Measurements from ENCODE around the gene EFNB1.
"Not testable (repeated sequence)": the region's sequence is repeated elsewhere in the genome, so short reads cannot be mapped to it uniquely, and the experiment has no call there.

The EFNB1 gene

DNA sequence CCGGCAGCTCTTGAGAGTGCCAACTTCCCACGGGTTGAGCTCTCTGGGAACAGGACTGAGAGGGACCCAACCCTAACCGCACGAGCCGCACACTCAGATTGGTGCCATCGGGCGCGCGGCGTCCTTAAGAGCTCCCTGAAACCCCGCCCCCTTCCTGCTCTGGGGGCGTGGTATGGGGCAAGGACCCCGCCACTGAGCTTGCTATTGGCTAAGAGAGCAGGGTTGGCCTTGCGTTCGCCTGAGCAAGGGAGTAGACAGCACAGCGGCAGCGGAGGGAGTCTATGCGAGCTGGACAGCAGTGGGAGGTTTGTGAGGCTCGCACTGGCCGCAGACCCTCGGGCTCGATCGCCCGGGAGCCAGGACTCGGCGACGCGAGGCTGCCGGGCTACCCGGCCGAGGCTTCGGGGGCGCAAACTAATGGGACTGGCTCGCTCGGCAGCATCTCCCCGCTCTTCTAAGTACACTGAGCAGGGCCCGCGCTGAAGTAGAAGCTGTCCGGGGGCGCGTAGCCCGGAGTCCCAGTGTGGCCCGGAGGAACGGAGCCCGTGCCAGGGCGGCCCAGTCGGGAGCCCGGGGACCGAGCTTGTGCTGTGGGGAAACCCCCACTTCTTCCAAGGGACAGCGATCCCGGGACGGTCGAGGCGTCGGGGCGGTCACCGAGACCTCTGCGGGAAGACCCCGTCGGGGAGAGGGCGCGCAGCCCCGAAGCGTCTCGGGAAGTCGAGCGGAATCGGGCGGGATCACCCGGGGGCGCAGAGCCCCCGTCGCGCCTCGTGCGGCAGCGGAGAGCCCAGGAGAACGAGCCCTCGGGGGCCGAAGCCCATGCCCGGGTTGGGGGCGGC is at the start of gene EFNB1:
EFNB1 (plus strand) TSS at position 282 of the 842 bp plus-strand sequence. CDS start 756 bp downstream, outside the sequence.
- DNase-seq (ENCODE audit: low read depth): peak; percentile 95

DNA sequence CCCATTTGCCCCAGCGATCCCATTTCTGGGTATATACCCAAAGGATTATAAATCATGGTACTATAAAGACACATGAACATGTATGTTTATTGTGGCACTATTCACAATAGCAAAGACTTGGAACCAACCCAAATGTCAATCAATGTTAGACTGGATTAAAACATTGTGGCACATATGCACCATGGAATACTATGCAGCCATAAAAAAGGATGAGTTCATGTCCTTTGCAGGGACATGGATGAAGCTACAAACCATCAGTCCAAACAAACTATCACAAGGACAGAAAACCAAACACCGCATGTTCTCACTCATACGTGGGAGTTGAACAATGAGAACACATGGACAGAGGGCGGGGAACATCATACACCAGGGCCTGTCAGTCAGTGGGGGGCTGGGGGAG is 47.5 kb upstream of the EFNB1 start:
- DNase-seq (ENCODE audit: low read depth): not testable (repeated sequence)

- no peak for DNase-seq (ENCODE audit: low read depth)
Measured at GRCh38 chrX:68784816-68785215, 44.0 kb upstream of the EFNB1 start.

DNA sequence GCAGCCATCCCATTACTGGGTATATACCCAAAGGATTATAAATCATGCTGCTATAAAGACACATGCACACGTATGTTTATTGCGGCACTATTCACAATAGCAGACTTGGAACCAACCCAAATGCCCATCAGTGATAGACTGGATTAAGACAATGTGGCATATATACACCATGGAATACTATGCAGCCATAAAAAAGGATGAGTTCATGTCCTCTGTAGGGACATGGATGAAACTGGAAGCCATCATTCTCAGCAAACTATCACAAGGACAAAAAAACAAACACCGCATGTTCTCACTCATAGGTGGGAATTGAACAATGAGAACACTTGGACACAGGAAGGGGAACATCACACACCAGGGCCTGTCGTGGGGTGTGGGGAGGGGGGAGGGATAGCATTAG is 42.2 kb upstream of the EFNB1 start:
- not testable (repeated sequence) for DNase-seq (ENCODE audit: low read depth)

DNA sequence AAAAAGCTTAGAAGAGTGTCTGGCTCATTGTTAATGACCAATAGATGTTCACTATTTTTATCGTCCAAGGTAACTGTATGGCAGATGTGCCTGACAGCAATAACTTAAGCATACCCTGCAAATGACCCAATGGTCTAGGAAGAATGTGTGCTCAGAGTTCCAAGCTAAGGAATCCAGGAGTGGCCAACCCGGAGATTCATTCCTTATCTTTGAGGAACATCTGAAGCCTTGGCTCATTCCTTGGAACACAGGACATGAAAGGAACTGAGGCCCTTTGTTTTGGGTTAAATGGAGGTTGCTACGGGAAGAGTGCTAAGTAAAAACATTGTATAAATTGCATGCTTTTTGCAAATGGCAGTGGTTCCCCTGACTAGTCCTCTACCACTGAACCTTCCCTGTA is 38.9 kb upstream of the EFNB1 start:
- DNase-seq (ENCODE audit: low read depth): no peak

DNA sequence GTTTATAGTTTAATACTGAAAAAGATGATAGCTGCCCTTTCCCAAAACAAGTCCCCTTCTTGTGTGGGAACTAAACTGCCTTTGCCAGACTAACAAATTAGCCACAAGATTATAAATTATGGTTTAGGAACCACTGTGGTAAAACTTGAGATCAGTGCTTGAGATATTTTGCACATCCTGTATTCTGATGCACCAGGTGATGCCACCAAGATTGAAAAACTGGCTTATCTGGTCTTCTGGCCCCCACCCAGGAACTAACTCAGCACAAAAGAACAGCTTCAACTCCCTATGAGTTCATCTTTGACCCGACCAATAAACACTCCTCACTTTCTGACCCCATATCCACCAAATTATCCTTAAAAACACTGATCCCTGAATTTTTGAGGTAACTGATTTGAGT is 36.7 kb upstream of the EFNB1 start:
- no peak for DNase-seq (ENCODE audit: low read depth)

DNA sequence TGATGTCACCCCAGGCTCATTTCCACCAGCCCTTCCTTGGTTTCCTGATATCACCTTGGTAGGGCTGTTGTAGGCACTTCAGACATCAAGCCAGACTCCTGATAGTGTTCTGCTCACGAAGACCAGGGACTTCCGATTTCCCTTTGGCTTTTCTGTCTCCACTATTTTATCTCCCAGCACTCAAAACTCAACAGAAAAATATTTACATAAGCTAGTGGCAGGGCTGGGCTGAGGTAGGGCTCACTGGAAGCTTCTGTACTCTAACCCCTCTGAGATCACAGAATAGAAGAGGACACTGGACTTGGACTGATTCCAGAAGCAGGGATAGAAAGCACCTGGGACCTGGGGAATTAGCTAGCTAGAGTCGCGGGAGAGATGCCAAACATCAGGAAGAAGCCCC is 34.4 kb upstream of the EFNB1 start:
- no peak for DNase-seq (ENCODE audit: low read depth)

- DNase-seq (ENCODE audit: low read depth): no peak
Measured at GRCh38 chrX:68795741-68796140, 33.1 kb upstream of the EFNB1 start.

DNA sequence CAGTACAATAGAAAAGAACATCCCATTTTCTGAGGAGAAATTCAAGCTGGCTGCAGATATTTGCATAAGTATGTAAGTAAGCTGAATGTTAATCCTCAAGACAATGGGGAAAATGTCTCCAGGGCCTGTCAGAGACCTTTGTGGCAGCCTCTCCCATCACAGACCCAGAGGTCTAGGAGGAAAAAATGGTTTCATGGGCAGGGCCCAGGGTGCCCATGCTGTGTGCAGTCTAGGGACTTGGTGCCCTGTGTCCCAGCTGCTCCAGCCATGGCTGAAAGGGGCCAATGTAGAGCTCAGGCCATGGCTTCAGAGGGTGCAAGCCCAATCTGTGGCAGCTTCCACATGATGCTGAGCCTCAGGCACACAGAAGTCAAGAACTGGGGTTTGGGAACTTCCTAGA is 30.4 kb upstream of the EFNB1 start:
- DNase-seq (ENCODE audit: low read depth): not testable (repeated sequence)

DNA sequence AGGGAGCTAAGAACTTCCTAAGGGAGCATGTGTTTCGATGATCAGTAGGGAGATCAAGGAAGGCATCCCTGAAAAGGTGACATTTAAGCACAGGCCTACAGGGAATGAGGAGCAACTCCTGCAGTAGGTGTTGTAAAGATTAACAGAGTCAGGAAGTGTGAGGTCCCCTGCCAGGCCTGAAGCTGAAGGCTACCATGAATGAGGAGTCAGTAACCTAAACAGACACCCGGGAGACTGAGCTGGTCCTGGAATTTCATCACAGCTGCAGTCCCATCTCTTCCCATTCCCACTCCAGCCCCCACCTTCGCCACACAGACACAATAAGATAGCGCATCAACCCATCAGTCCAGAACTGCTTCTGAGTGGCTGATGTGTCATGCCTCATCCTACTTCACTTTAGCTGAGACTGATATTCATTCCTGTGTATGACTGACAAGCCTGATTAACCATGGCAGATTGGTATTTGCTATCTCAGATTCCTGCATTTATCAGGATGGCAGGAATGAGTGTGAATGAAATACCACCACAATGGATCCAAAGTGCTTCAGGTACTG is 27.0 kb upstream of the EFNB1 start:
- DNase-seq (ENCODE audit: low read depth): no peak

DNA sequence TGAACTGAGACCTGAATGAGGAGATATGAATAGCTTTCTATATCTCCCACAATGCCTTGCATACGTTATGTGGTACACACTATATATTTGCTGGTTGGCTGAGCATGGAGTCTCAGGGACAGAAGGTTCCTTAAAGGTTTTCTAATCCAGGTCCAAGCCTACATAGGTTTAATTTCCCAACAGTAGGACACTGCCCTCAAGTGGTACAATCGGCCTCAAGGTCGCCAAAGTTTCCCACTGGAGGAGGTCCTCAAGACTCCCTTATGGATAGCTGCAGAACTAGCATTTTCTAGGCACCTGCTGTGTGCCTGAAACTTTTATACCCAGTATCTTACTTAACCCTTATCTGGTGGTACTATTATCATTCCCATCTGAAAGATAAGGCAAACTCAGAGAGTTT is 21.0 kb upstream of the EFNB1 start:
- peak; percentile 46 for DNase-seq (ENCODE audit: low read depth)

GRCh38 chrX:68808686-68809357 is 20.0 kb upstream of the EFNB1 start:
- DNase-seq (ENCODE audit: low read depth): peak; percentile 43

- no peak for DNase-seq (ENCODE audit: low read depth)
Measured at GRCh38 chrX:68820476-68821110, 8.2 kb upstream of the EFNB1 start.

- no peak for DNase-seq (ENCODE audit: low read depth)
Measured at GRCh38 chrX:68821616-68822015, 7.2 kb upstream of the EFNB1 start.

- peak; percentile 66 for DNase-seq (ENCODE audit: low read depth)
Measured at GRCh38 chrX:68822641-68823410, 6.0 kb upstream of the EFNB1 start.

- DNase-seq (ENCODE audit: low read depth): no peak
Measured at GRCh38 chrX:68823413-68824151, 5.2 kb upstream of the EFNB1 start.

- DNase-seq (ENCODE audit: low read depth): no peak
Measured at GRCh38 chrX:68824152-68824433, 4.7 kb upstream of the EFNB1 start.

- no peak for DNase-seq (ENCODE audit: low read depth)
Measured at GRCh38 chrX:68824565-68825125, 4.2 kb upstream of the EFNB1 start.

DNA sequence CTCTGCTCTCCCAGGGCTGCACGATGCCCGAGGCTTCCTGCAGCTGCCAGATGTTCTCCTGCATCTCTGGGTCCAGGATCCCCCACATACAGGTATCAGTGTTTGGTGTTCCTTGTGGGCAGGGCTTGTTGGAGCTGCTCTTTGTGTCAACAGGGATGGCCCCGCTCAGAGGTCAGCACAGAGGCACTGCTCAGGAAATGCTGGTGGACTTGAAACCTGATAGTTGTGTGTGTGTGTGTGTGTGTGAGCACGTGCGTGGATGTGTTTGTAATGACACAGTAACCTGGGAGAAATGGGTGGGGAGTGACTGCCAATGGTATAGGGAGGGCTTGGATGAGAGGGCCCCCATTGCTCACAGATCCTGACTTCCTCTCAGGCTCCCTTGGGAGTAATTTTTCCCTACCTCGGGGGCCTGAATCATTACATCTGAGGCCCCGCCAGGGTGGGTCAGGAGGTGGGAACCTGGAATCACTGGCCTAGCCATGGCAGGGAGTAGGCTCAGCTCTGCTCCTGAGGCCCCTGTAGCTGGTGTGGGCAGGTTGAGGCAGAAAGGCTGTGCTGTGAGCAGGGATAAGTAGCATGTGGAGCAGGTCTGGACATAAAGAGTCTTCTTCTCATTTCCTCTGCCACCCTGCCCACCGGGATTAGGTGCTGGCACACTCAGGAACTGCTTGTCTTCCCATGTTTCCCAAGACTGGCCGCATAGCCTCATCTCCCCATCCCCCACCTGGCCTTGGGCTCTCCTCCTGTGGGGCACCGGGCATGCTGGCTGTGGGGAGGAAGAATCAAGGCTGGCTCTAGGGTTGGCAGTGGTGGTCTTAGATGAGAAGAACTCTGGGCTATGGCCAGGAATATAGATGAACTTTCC is 2.5 kb upstream of the EFNB1 start:
- peak; percentile 16 for DNase-seq (ENCODE audit: low read depth)

DNA sequence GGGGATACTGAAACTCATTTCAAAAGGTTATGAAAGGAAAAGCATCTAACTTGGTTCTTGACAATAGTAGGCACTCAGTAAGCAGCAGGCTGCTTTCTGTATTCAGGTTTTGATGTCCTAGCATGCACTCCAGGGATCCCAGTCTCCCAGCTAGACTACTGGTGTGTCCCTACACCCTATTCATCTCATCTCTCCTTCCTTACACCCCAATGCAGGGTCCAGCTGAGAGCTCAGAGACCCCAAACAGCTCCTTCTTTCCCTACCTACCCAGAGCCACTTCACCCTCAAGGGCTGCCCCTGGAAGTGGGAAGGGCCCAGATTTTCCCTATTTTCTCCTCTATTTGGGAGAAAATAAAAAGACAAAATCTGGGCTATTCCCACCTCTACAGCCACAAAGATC is 1.6 kb upstream of the EFNB1 start:
- DNase-seq (ENCODE audit: low read depth): no peak
